GM21381 (cell line): ENCODE data around the gene FASLG.
A peak's percentile ranks its signal among the peaks of the same experiment; 100 is the strongest.

Source experiments
- ATAC-seq: cut with Tn5 transposase; IDR thresholded peaks from one replicate; pipeline ENCODE4 v1.9.1; 2021; ENCODE audit warnings: mild to moderate bottlenecking, moderate library complexity; ENCODE audit not compliant: unreplicated experiment

FASLG gene

DNA sequence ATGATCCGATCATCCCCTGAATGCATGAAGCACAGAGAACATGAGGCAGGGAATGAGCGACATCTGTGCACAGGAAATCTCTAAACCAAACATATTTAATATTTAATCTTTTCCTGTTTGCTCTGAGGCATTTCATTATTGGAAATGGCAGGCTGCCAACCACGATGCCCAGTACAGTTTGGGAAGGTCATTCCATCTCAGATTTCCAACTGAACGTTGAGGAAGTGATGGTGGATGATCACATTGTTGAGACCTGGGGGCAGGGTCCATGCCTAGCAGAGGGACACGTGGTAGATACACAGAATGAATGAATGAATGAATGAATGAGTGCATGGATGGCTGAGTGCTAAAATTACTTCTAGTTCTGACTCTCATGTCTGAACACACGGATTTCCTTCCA is 15.9 kb upstream of the FASLG start:
- no peak for ATAC-seq

- no peak for ATAC-seq
Observed at GRCh38 chr1:172646653-172647052, 12.2 kb upstream of the FASLG start.

DNA sequence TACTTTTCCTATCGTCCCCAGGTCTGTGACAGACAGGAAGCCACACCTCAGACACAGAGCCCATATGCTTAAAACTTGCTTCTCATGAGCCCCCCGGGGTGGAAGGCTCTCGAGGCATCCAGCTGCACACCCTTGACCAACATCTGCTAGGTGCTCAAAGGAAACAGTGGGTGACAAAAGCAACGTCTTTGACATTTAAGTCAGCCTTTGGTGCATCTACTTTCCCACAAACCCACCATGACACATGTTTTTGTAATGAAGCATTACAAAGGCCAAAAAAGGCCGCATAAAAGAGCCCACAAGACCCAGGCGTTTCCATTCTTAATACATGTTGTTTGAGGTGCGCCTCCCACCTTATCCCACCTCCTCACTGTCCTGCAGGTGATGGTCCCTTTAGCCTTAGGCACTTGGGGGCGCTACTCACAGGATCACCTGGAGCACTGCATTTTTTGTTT is 11.8 kb upstream of the FASLG start:
- no peak for ATAC-seq

DNA sequence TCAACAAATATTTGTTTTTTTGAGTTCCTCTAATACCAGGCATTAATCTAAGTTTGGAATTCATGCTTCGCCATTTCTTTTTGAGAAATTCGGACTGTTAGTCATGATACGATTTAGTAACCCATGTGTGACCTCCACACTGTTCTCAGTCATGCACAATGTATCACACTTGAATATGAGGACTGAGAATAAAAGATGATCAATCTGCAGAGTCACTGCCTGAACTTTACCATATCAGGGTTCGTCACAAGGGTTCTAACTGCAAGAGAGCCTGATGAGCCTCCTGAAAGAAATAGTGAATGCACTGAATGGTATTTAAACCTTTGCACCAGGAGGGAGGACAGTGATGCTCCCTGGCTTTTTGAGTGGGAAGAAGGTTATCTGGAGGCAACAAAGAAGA is 10.9 kb upstream of the FASLG start:
- no peak for ATAC-seq

GRCh38 chr1:172650474-172651193 is 8.3 kb upstream of the FASLG start:
- ATAC-seq, result no peak

DNA sequence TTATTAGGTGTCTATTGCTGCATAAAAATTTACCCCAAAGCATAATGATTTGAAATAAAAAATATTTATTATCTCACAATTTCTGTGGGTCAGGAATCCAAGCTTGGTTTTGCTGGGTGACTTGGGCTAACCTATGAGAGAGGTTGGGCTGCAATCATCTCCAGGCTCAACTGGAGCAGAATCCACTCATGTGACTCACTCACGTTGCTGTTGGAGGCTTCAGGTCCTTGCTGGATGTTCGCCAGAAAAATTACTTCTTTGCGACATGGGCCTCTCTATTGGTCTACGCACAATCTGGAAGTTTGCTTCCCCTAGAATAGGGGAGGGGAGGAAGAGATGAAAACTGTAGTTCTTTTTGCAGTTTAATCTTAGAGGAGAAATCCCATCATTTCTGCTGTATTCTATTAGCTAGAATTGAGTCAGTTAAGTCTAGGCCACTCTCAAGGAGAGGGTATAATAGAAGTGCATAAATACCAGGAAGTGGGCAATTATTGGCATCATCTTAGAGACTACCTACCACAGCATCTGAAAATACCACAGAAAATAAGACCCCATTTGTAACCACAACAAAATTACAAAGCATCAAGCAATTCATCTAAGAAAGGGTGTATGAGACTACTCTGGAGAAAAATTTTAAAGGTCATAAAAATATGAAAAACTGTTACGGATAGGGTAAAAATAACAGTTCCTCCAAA is 5.7 kb upstream of the FASLG start:
- ATAC-seq, result no peak

DNA sequence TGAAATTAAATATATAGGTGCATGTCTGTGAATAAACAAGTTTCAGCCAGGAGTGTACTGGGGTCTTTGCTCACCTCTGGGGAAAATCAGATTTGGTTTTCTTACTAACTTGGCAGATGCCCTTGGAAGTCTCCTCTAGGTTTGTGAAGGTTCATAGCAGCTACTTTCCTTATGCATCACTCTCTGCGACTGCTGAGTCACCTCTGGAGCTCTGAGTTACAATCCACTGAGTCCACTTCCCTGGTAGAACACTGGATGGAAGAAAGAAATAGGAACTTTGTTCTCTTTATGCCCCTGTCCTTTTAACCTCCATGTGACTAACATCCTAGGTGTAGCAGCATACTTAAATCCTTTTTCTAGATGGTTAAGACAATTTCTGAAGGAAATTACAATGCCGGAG is 4.4 kb upstream of the FASLG start:
- no peak for ATAC-seq

- ATAC-seq, result no peak
Observed at GRCh38 chr1:172656576-172656975, 2.3 kb upstream of the FASLG start.

GRCh38 chr1:172657586-172657985 is 1.3 kb upstream of the FASLG start:
- no peak for ATAC-seq

DNA sequence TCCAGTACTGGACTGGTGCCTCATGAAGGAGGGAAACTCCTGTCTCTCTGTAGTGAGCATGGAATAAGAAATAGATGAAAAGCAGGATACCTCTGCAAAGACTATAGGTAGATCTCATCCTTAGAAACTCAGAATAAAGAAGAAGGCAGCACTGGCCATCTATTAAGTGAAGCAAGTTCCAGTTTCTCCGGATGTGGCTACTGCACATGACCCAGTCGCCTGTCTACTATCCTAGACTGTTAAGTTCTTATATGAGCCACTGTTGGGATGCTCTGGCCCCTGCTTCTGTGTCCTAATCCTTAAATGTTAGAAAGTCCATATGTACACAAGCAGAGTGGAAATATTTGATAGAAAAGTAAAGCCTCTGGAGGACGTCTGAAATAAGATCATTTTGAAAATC is 2.2 kb downstream of the FASLG start:
- no peak for ATAC-seq

DNA sequence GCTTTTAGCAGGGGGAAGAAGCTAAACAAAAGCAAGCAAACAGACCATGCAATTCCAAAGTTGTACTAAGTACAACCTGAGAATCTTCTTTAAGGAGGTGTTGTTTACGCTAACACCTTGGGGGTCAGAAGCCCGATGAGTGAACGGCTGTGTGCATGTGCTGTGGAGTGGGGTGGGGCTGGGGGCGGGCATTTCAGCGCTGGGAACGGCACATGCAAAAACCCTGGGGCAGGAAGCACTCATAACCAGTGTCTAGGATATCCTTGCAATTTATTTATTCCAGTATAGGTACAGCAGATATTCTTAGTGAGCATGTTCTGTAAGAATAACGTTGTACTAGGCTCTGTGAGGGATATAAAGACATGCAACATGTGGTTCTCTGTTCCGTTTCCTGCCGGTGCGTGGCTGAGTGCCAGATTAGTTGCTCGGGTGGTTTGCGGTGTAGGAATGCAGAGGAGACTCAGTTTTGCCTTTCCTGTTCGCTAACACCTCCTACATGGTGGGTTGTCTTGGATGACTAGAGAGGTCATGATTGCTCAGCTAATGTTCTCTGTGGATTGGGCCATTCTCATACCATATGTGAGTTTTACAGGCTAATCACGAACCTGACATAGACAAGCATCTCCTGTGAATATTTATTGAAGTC is 3.7 kb downstream of the FASLG start:
- peak; percentile 92 for ATAC-seq

DNA sequence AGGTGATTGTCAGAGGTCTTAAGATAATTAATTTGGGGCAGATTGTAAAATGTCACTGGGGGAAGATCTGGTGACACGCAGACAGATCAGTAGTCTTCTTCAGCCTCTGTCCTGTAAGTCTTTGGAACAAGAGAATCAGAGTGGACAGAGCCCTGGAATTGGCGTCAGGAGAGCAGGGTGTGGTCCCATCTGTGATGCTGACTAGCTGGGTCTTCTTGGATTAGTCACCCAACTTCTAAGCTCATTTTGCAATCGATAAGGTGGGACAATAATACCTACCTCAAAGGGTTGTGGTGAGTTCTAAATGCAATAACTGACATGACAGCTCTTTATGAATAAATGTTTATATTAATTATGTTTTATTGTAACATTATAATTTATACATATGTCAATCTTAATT is 4.8 kb downstream of the FASLG start:
- ATAC-seq, result no peak

DNA sequence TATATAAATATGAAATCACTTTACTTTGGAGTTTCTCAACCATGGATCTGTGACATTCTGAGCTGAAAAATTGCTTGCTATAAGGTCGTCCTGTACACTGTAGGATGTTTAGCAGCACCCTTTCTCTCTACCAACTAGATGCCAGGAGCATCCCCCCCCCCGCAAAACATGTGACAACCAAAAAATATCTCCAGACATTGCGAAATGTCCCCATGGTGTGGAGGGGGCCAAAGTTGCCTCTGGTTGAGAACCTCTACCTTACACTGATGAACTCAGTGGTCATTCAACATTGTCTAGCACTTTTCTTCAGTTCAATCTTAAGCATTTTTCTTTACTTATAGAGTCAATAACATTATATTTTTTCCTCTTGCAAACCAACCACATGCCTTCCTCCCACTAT is 9.2 kb downstream of the FASLG start:
- ATAC-seq, result no peak

GRCh38 chr1:172669011-172669410 is 10.1 kb downstream of the FASLG start:
- ATAC-seq, result no peak

GRCh38 chr1:172670316-172670715 is 11.4 kb downstream of the FASLG start:
- ATAC-seq, result peak; percentile 29

- peak; percentile 63 for ATAC-seq
Observed at GRCh38 chr1:172670791-172671190, 11.9 kb downstream of the FASLG start.

DNA sequence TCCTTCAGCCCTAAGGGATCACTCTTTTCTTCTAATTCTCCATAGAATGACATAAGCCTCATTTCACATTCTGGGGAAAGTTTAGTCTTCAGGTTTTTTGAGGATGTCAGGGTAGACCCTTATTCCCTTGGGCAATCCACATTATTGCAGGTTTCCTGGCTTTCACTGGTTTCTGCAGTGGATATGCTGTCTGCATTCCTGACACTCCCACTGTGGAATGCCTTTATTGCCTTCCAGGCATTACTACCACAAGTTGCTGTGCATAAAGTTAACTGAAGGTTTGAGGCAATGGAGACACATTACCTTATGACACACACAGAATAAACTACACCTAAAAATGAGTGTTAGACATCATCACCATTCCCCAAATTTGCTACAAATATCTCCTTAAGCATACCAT is 12.7 kb downstream of the FASLG start:
- ATAC-seq, result no peak

DNA sequence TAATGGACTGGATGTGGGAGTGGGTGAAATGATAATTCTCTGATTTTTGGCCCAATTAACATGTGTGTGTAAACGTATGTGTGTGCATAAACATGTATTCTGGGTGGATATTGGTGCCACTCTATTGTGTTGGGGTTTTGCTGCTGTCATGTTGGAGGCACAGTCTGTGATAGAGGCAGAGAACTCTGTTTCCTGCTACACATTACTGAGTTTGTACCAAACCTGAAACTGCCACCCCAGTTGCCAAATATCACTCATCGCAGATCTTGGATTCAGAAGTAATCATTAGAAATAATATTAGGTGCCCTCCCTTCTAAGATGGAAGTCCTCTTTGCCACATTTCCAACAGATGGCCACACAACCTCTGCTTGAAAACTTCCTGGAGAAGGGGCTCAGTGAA is 13.8 kb downstream of the FASLG start:
- no peak for ATAC-seq

DNA sequence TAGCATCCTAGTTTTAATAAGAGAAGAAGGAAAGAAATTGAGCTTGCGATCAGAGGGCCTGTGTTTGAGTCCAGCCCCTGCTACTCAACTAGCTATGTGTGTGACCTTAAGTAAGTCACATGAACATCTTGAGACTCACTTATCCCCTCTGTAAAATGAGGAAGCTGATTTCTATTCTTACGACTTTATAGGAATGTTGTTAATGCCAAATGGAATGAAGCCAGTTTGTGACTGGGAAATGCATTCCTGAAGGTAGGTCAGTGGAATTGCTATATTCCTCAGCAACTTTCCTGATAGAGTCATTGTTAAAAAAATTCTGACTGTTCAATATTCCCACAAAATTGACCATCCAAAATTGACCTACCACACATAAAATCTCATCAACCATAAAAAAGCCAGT is 14.9 kb downstream of the FASLG start:
- no peak for ATAC-seq

- no peak for ATAC-seq
Observed at GRCh38 chr1:172674831-172675613, 16.1 kb downstream of the FASLG start.

DNA sequence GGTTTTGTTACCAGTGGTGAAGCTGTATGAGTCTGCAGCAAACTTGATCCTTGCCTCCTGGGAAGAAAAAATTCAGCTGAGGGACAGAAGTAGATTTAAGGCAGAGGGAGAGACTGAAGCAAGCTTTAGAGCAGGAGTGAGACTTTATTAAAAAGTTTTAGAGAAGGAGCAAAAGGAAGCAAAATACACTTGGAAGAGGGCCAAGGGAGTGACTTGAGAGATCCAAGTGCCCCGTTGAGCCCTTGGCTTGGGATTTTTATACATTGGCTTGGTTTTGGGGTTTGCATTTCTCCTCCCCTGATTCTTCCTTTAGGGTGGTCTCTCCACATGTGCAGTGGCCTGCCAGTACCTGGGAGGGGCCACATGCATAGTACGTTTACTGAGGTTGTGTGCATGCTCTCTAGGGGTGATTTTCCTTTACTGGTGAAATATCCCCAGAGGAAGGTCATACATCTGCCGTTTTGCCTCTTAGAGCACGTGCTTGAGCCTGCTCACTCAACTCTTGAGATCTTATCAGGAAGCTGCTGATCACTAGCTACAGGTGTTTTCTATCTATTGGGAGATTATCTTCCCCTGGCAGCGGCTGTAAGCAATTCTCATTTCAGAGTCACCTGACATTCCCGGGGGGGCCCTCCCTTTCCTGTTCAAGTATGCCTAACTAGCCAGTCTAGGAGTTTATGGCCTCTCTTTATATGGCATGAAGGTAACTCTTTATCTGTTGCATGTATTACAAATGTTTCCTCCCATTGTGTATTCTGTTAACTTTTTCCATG is 20.3 kb downstream of the FASLG start:
- ATAC-seq, result no peak
